Sigmoid colon (tissue), 7 donors: ENCODE results near the gene MYO5B. TPM values are rescaled to one million over a fixed set of nuclear protein-coding genes. Genes with fewer than 3 reads are reported as not detected.

ENCODE experiments used
- DNase-seq: peaks from one replicate; pipeline ENCODE4 v3.0.0-alpha.2; 2019
- H3K27ac ChIP-seq, 4 donors: fragments of 200-600 bp; sonication (generic); one replicate each; pipeline ENCODE4 v1.5.1; 2016 to 2019; ENCODE audit warnings: mild to moderate bottlenecking in 1 of 4
- H3K27me3 ChIP-seq, 3 donors: fragments of 200-600 bp; sonication (generic); one replicate each; pipeline ENCODE4 v1.5.1; 2019; ENCODE audit warnings: mild to moderate bottlenecking in 1 of 3
- H3K36me3 ChIP-seq, 4 donors: fragments of 200-600 bp; sonication (generic); one replicate each; pipeline ENCODE4 v1.5.1; 2016 to 2019
- H3K4me1 ChIP-seq, 4 donors: fragments of 200-600 bp; sonication (generic); one replicate each; pipeline ENCODE4 v1.5.1; 2017 to 2019
- H3K4me3 ChIP-seq, 4 donors: fragments of 200-600 bp; sonication (generic); one replicate each; pipeline ENCODE4 v1.5.1; 2017 to 2019; ENCODE audit warnings: mild to moderate bottlenecking in 2 of 4, moderate library complexity in 1 of 4
- H3K9me3 ChIP-seq, 4 donors: fragments of 200-600 bp in 3 of 4; sonication (generic) in 3 of 4; one replicate each; pipeline versions ENCODE4 v1.5.1 to v1.6.1; 2013 to 2019
- CTCF ChIP-seq, 4 experiments: fragments of 450-650 bp in 3 of 4; fragments of 200-600 bp in 1 of 4; IDR thresholded peaks; one replicate each; pipeline ENCODE4 v1.5.1; 2016 to 2019; ENCODE audit warnings: antibody characterized with exemption in 4 of 4, mild to moderate bottlenecking in 3 of 4, moderate library complexity in 2 of 4
- EP300 ChIP-seq, 4 donors: sonication (generic); formaldehyde crosslinking; IDR thresholded peaks; one replicate each; pipeline ENCODE4 v1.6.1; 2017; ENCODE audit warnings: antibody characterized with exemption in 4 of 4
- POLR2A ChIP-seq, 2 donors: fragments of 450-650 bp; IDR thresholded peaks; one replicate each; pipeline ENCODE4 v1.6.1; 2016; ENCODE audit warnings: antibody characterized with exemption in 2 of 2, mild to moderate bottlenecking in 2 of 2, moderate library complexity in 2 of 2
- POLR2AphosphoS5 ChIP-seq, 4 donors: sonication (generic); formaldehyde crosslinking; IDR thresholded peaks; one replicate each; pipeline ENCODE4 v1.6.1; 2017; ENCODE audit warnings: antibody characterized with exemption in 4 of 4
- WGBS, 2 donors: extraction: QIAGEN DNeasy Blood & Tissue Kit; methylation state at CpG; one replicate each; pipeline ENCODE4 v1.1.7; 2013; 5-methylcytosine and 5-hydroxymethylcytosine counted together
- intact Hi-C: fragments of 100-400 bp; cut with DNase I; formaldehyde crosslinking; loops from one replicate; pipeline ENCODE4 v1.15.1; 2023
- polyA plus RNA-seq, 3 donors: library from polyadenylated mRNA; stranded (reverse); fragments of 200-250 nt; gene quantifications; one replicate each; pipeline ENCODE4 v1.2.3, GENCODE V29; 2013
- total RNA-seq, 4 donors: library from RNA; depleted of rRNA; stranded (reverse); fragments of >200 nt; gene quantifications; one replicate each; pipeline ENCODE4 v1.1.0, GENCODE V29; 2016
- donor health status: healthy with polysubstance abuse.
- donor health status: Bipolar disorder and iron deficiency.
- donor health status: healthy.

MYO5B gene
- total and polyA plus RNA-seq, 7 donors = 0.14 to 80.7 (median 3.0) TPM

GRCh38 chr18:49878567-49879270 lies 316.2 kb downstream of the MYO5B start:
- H3K4me1 ChIP-seq = no peaks in the 10 kb centered on the region
- no peak for DNase-seq
- no peak overlapping the region for H3K4me3 ChIP-seq
- TF ChIP-seq POLR2AphosphoS5 (IDR thresholded peaks at IDR 0.05) (no peak), POLR2A (IDR thresholded peaks at IDR 0.05) (no peak), CTCF (IDR thresholded peaks at IDR 0.05) (no peak), EP300 (IDR thresholded peaks at IDR 0.05) (no peak)
- intact Hi-C loops = no loop called here
- no peak overlapping the region for H3K27ac ChIP-seq
- WGBS, 2 donors = 80 to 84% methylated on average over 10 of the region's 10 CpGs
- H3K27me3 ChIP-seq = no peaks in the 10 kb centered on the region
- no peaks in the 10 kb centered on the region for H3K36me3 ChIP-seq
- no peaks in the 10 kb centered on the region for H3K9me3 ChIP-seq

DNA sequence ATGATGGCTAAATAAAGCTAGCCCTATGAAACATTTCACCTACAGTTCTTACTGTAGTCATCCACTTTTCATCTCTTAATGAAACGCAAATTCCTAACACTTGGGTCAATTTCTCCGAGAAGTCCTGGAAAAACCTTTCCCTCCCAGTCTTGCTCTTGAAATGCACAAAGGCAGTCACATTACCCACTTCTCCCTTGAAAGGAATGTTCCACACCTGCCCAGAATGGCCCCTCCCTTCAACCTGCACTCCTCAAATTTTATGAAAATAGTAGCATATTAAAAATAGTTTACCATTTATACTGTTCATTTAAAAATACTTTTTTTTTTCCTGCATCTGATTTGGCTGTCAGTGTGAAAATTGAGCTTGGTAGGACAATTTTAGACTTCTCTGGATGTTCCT lies 316.9 kb downstream of the MYO5B start:
- Histone ChIP-seq H3K27ac (no peak overlapping the region), H3K27me3 (no peaks in the 10 kb centered on the region), H3K9me3 (no peaks in the 10 kb centered on the region), H3K4me3 (no peak overlapping the region), H3K4me1 (no peaks in the 10 kb centered on the region), H3K36me3 (no peaks in the 10 kb centered on the region)
- no peak for DNase-seq
- WGBS, 2 donors = 95 to 97% methylated on average over 2 of the region's 2 CpGs
- no peak for TF ChIP-seq POLR2A (IDR thresholded peaks at IDR 0.05)
- intact Hi-C loops = no loop called here

DNA sequence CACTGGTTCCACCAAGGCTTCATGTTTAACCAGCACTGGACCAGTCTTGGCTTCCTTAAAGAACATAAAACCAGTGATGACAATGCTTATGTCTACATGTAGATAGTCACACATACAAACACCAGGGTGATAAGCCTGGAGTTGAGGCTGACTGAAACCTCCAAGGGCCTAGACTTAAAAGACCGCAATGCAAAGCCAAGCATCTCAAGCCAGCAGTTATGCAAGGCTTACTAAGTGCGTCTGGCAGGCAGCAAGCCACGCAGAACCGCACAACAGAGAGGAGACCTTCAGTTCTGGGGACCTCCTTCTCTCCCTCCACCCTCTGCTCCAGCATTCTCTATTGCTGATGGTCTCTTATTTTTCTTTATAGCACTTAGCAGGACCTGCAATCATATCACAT lies 318.4 kb downstream of the MYO5B start:
- no peak for DNase-seq
- Histone ChIP-seq H3K4me3 (no peak overlapping the region), H3K36me3 (no peaks in the 10 kb centered on the region), H3K27ac (no peak overlapping the region), H3K27me3 (no peaks in the 10 kb centered on the region), H3K4me1 (no peaks in the 10 kb centered on the region), H3K9me3 (no peaks in the 10 kb centered on the region)
- no peak for TF ChIP-seq POLR2AphosphoS5 (IDR thresholded peaks at IDR 0.05)
- TF ChIP-seq POLR2A (IDR thresholded peaks at IDR 0.05) = no peak
- TF ChIP-seq CTCF (IDR thresholded peaks at IDR 0.05) = no peak
- no peak for TF ChIP-seq EP300 (IDR thresholded peaks at IDR 0.05)
- WGBS, 2 donors = 83 to 96% methylated on average over 4 of the region's 4 CpGs
- intact Hi-C loops = no loop called here

DNA sequence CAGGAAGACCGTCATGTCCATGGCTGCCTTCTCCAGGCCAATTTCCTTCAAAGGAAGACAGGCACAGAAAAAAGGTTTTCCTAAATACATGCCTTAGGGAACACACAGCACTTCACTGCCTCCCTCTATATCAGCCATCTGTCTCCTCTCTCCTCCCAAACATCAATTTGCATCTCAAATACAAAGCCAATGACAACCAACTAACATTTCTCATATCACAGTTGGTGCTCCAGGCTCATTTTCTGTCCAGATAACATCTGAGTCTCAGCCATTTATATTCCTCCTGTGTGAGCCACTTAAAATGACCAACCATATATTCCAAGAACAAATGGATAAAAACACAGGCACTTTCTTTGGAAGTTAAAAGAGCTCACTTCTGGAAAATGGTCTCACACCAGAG lies 319.2 kb downstream of the MYO5B start:
- DNase-seq = no peak
- Histone ChIP-seq H3K36me3 (no peaks in the 10 kb centered on the region), H3K4me1 (no peaks in the 10 kb centered on the region), H3K27me3 (no peaks in the 10 kb centered on the region), H3K27ac (no peak overlapping the region), H3K4me3 (no peak overlapping the region), H3K9me3 (no peaks in the 10 kb centered on the region)
- TF ChIP-seq POLR2A (IDR thresholded peaks at IDR 0.05) = no peak
- TF ChIP-seq EP300 (IDR thresholded peaks at IDR 0.05) = no peak
- TF ChIP-seq CTCF (IDR thresholded peaks at IDR 0.05) = no peak
- TF ChIP-seq POLR2AphosphoS5 (IDR thresholded peaks at IDR 0.05) = no peak
- intact Hi-C loops = no loop called here
- 74 to 80% methylated on average over 1 of the region's 1 CpG for WGBS, 2 donors

- no peak for DNase-seq
- no peaks in the 10 kb centered on the region for H3K9me3 ChIP-seq
- H3K4me1 ChIP-seq = no peaks in the 10 kb centered on the region
- no peak overlapping the region for H3K4me3 ChIP-seq
- no peaks in the 10 kb centered on the region for H3K36me3 ChIP-seq
- TF ChIP-seq CTCF (IDR thresholded peaks at IDR 0.05) (no peak), POLR2AphosphoS5 (IDR thresholded peaks at IDR 0.05) (no peak), EP300 (IDR thresholded peaks at IDR 0.05) (no peak), POLR2A (IDR thresholded peaks at IDR 0.05) (no peak)
- 91 to 93% methylated on average over 3 of the region's 3 CpGs for WGBS, 2 donors
- H3K27me3 ChIP-seq = no peaks in the 10 kb centered on the region
- no peak overlapping the region for H3K27ac ChIP-seq
- intact Hi-C loops = no loop called here
These were observed 319.8 kb downstream of the MYO5B start for GRCh38 chr18:49875155-49875554.
